Stimulated activated CD8-positive, alpha-beta memory T cell treated with anti-CD3 and anti-CD28 coated beads, Interleukin-7, amount 100 ng/mL, for 4 hours (primary cell): ENCODE results near the gene STAC.
"Not testable (repeated sequence)": the region's sequence is repeated elsewhere in the genome, so short reads cannot be mapped to it uniquely, and the experiment has no call there.

Experiments used
- DNase-seq, 2 donors: peaks; one replicate each; pipeline ENCODE4 v3.0.0-alpha.2; 2020; ENCODE audit warnings: low read depth in 2 of 2

Gene STAC

DNA sequence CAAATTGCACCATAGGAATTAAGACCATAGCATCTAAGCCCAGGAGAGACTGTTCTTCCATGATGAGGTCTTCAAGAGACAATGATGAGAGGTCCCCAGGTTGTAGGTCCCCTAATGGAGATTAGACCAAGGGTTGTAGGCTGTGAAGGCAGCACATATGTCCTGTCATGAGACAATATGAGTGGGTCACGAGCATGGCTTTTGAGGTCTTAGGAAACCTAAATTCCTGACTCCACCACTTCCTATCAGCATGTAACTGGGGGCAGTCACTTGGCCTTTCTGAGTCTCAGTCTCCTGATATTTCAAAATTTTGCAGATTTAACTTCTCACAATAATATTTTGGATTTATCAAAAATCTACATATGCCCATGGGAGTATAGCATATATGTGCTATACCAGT lies 31.3 kb downstream of the STAC start:
- DNase-seq = no peak

DNA sequence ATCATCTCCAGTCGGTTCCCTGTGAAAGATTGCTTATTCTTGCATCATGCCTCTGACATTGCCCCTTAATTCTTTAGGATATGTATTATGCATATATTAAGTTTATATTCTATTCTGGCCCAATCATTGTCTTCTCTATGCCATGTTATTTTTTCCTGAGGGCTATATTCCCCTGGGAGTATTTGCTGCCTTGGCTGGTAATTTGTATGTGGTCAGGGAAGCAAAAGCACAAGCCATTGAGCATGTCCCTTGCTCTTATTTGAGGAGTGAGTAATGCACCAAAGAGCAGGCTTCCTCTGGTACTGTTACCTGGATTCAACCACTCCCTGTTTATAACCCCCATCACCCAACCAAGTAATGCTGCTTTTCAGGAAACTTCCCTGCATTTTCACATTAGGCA lies 36.3 kb downstream of the STAC start:
- no peak for DNase-seq

DNA sequence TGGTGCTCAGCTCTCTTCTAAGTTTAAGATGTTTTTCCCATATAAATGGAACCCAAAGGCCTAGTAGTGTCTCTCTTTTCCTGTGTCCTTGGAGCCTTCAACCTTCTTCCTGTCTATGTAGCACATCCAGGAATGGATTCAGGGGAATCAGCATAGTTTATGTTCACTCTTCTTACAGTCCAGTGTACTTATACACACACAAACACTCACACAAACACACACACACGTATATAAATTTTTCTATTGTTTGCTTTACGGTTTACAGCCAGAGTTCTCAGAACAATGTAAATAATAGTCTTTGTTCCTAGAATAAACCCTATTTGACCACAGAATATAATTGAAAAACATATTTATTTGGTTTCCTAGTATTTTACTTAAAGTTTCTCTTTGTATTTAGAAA lies 36.9 kb downstream of the STAC start:
- DNase-seq = no peak

DNA sequence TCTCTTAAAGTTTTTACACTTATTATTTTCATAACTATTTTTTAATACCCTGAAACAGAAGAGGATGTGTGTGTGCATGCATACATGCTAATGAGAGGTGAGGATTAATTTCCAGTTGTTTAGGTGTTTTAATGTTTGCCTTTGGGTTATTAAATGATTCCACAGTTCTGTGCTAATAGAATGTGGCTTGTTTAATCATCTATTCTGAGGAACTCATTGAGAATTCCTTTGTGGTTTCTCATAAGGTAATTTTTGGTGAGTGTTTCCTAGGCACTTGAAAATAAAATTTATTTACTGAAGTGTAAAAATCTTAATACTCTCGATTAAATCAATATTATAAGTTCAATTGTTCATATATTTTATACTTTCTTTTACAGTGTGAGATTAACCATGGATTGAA lies 38.0 kb downstream of the STAC start:
- DNase-seq = no peak

DNA sequence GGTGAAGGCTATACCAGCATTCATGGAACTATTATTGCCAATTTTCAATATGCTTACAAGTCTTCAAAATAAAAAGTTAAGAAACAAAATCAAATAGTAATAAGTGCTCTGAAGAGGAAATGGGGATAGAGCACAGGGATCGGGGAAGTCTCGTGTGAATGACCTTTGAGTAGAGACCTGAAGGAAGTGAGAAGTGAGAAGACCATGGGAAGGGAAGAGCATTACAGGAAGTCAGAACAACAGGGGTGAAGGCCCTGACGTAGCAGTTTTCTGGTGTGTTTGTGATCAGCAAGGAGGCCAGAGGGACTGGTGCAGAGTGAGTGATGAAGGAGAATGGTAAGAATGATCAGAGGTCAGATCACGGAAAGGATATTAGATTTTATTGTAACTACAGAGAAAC lies 48.1 kb downstream of the STAC start:
- no peak for DNase-seq

DNA sequence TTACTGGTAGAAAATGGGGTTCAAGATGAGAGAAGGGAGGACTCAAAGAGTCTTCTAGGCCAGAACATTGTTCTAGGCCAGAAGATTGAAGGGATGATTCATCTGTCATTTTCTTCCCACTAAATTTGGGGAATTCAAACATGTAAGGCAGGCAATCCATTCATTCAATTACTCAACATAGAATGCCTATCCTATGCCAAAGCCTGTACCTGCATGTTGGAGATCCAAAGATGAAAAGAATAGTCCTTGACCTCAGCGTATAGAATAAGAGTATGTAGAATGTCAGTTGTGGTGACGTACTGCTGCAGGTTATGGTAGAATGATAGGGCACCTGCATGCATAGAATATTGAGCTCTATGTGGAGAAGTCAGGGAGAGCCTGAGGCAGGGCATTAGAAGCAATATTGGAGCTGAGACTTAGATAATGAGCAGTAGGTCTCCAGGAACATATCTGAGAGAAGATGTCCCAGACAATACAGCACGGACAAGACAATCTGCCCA lies 49.7 kb downstream of the STAC start:
- DNase-seq = no peak

DNA sequence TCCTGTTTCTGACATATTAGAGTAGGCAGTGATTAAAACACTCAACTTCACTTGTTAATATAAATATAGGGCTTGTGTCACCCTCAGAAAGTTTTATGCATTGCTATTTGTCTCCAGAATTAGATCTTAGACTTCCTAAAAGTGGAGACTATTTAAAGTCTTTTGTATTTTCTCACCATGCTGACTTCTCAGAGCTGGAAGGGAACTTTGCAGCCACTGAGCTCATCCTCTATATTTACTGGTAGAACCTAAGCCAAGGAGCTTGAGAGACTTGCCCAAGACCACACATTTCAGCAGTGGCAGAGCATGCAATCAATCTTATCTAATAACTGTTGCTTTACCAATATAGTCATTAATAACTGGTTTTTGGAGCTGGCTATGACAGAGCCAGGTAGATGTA lies 53.2 kb downstream of the STAC start:
- no peak for DNase-seq

DNA sequence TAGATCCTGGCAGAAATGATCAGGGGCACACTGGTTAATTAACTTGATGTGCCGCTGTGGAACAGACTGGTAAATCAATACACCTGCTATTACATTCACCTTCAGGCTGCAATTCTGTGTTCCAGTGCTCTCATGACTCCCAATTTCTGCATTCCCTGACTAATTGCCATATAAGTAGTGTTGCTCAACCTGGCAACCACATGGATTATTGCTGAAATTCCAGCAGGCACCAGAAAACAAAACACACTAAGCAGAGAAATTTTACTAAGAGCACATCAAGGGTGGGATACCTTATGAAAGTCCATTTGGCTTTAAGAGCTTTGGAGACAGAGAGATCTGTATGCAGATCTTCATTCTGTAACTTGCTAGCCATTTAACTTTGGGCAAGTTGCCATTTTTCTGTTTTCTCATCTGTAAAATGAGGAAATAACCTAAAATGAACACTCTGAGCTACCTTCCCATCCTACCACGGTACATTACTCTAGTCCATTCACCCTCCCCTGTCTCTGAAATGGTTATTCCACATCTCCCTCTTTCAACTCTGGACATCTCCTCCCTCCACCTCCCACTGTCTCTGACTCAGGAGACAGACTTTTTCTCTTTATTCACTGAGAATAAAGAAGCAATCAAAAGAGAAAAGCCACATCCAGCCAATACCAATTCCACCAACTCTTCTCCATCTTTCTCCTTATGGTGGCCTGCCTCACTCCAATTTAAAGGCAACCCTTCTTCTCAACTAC lies 54.6 kb downstream of the STAC start:
- no peak for DNase-seq

DNA sequence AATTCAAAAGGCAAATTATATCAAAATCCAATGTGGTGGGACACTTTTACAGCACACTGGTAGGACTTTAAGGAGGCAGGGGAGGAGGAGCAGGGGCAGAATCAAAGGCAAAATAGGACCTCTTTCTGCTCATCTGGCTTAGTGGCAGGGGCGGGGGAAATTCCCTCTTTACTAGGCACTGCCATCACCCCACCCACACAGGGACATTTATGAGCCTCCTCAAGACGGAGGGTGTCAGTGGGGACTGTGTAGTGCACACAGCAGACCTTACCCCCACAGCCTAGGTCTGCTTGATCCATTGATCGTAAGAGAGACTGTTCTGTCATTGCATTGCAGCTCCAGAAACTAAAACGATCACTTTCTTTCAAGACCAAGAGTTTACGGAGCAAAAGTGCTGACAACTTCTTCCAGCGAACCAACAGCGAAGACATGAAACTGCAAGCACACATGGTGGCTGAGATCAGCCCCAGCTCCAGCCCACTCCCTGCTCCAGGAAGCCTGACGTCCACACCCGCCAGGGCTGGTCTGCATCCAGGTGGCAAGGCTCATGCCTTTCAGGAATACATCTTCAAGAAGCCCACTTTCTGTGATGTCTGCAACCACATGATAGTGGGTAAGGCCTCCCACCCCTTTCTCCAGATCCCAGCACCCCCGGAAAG lies 62.9 kb downstream of the STAC start:
- no peak for DNase-seq

DNA sequence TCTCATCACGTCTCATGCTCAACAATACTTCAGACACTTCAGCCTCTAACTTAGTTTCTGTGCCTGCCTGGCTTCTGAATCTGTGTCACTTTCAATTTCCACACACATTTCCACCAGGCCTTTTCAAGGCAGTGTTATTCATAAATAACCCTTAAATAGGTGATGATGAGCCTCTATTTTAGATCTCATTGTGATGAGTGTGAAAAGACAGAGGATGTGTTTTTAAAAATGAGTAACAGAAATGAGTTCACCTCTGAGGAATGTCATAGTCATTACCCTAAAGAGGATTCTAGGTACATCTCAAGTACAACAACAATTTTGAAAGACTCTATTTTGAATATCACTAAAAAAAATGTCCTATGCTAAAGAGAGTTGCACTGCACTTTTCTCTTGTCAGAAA lies 64.6 kb downstream of the STAC start:
- DNase-seq = no peak

DNA sequence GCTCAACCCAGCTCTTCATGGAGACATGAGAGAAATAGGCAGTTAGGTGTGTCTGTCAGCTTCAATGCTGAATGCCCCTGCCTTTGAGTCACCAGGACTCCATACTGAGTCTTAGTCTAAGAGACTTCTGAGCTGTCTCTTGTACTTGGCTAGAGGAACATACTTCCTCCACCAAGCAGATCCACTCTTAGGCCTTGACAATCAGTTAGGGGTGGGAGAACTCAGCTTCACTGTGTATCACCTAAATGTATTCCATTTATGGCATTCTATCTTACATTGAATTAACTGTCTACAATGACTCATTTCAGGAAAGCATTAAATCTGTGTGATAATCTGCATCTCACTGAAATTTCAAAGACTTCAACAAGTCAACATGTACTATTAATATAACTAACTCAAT lies 66.0 kb downstream of the STAC start:
- no peak for DNase-seq

DNA sequence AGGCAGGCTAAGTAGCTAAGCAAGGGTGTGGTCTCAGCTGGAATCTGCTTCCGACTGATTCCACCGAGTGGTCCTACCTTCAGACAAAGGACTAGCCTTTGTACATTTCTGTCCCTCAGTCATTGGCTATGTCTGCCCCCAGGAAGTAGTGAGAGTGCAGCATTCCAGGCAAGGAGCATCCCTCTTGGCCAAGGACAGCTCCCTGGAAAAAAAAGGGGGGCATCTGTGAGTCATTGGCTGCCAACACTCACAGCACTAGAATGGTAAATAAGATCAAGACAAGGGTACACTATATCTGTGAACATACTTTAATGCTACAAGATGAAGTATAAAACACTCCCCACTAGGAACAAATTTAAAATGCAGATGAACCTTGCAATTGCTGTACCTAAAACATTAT lies 66.8 kb downstream of the STAC start:
- DNase-seq = no peak

DNA sequence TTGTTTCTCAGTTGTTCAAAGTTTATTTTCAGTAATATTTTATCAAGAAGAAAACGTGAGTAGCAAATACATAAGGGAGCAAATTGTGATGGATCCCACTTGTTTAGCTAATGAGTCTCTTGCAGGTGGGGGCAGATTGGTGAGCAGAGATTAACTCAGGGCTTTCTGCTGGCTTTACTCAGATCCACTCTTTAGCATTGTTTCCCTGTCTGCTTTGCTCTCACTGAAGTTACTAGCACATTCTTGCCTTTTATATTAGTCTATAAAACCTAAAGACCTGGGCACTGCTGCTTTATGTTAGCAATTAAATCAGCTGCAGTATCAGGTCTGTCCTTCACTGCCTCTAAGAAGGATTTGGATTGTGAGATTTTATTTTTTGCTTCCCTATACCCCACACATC lies 71.5 kb downstream of the STAC start:
- no peak for DNase-seq

DNA sequence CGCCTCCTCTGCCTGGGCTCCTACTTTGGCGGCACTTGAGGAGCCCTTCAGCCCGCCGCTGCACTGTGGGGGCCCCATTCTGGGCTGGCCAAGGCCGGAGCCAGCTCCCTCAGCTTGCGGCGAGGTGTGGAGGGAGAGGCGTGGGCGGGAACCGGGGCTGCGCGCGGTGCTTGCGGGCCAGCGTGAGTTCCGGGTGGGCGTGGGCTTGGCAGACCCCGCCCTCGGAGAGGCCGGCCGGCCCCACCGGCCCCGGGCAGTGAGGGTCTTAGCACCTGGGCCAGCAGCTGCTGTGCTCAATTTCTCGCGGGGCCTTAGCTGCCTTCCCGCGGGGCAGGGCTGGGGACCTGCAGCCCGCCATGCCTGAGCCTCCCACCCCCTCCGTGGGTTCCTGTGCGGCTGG lies 72.9 kb downstream of the STAC start:
- not testable (repeated sequence) for DNase-seq

DNA sequence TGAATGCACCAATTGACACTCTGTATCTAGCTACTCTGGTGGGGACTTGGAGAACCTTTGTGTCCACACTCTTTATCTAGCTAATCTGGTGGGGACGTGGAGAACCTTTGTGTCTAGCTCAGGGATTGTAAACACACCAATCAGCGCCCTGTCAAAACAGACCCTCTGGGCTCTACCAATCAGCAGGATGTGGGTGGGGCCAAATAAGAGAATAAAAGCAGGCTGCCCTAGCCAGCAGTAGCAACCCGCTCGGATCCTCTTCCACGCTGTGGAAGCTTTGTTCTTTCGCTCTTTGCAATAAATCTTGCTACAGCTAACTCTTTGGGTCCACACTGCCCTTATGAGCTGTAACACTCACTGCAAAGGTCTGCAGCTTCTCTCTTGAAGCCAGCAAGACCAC lies 73.6 kb downstream of the STAC start:
- not testable (repeated sequence) for DNase-seq

DNA sequence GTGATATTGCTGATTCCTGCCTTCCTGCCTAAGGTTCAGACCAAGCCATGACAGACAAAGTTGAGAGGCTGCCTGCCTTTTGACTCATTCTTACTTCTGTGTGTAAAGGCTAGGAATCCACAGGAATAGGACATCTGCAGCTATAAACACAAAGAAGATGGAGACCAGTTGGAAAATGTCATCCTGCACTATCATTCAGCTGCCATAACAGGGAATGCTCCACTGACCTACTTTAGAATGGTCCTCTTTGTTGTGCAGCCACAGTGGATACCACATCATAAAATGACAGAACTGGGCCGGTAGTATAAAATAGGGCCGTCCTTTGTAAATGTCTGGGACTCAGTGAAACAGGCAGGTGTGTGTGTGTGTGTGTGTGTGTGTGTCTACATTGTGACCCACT lies 75.1 kb downstream of the STAC start:
- DNase-seq = no peak

DNA sequence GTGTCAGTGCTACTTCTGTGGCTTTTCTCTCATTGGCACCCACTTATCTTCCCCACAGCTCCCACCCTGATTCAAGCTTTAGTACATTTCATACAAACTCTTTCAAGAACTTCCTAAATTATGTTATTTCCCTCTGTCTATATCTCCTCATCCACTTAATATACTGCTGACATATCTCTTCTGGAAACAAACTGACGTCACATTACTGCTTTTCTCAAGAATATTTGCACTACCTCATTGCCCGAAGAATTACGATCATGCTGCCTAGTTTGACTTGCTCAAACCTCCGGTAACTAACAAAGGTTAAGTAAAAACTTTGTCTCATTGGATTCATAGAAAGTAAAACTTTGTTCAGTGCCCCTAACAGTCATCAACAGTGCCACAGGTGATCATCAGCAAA lies 76.5 kb downstream of the STAC start:
- no peak for DNase-seq

DNA sequence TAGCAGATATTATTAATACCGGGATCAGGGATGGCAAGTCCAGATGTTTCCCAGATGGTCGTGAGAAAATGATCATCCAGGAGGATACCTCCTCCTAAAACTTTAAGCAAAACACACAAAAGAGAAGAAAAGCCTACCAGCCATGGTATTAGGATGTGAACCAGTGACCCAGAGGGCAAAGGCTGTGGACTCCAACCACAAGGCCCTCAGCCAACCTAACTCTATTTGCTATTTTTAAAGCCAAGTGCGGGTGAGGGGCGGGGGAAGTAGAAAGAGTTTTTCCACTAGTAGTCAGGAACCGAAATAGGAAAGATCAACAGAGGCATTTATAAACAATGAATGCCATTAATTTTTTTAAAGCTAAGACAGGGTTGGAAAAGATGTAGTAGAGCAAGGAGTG lies 77.4 kb downstream of the STAC start:
- DNase-seq = no peak

DNA sequence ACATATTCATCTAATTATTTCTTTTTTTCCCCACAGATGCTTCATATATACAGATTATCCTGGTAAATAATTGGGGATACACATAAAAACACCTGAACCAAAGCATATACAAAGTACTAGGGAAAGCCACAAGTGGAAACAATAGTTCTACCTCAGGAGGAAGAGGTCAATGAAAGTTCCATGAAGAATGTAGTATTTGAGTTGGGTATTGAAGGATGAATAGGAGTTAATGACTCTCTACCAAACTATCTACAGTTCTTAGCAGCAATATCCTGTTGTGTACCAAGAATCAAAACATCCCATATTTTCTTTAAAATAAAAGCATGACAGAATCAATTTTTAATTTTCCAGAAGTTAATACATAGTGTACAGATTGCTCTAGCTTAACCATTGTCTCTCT lies 78.9 kb downstream of the STAC start:
- DNase-seq = no peak

DNA sequence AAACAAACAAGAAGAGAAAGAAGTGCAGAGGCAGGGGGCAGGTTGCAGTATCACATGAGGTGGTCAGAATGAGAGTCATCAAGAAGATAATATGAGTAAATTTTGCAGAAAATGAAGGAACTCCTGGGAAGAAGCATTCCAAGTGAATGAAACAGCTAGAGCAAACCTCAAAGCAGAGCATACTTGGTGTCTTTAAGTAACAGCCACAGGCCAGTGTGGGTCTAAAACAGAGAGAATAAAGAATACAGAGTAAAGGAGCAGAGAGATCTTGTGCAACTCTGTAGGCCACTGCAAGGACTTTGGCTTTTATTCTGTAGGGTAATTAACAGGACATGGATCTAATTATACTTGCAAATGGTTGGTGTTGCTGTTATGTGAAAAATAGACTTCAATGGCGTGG lies 81.3 kb downstream of the STAC start:
- no peak for DNase-seq

DNA sequence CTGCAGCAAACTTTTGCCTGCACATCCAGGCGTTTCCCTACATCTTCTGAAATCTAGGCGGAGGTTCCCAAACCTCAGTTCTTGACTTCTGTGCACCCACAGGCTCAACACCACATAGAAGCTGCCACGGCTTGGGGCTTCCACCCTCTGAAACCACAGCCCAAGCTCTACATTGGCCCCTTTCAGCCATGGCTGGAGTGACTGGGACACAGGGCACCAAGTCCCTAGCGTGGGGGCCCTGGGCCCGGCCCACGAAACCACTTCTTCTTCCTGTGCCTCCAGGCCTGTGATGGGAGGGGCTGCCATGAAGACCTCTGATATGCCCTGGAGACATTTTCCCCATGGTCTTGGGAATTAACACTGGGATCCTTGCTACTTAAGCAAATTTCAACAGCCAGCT lies 91.7 kb downstream of the STAC start:
- DNase-seq = not testable (repeated sequence)

DNA sequence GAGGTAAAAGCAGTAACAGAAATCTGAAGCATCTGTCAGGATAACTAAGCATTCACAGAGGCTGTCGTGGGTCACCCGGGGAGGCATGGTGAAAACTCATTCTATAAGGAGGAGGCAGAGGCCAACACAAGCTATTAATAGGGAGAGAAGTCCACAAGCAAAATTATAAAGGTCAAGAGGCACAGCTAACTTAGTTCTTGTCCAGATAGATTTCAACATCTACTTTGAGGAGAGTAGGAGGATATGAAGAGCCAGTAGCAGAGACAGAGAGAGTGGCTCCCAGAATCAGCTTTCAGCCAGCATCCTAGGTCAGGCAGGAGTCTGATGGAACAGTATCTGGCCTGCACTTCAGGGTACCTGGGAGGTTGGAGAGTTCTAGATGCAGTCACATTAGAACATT lies 95.3 kb downstream of the STAC start:
- DNase-seq = no peak

DNA sequence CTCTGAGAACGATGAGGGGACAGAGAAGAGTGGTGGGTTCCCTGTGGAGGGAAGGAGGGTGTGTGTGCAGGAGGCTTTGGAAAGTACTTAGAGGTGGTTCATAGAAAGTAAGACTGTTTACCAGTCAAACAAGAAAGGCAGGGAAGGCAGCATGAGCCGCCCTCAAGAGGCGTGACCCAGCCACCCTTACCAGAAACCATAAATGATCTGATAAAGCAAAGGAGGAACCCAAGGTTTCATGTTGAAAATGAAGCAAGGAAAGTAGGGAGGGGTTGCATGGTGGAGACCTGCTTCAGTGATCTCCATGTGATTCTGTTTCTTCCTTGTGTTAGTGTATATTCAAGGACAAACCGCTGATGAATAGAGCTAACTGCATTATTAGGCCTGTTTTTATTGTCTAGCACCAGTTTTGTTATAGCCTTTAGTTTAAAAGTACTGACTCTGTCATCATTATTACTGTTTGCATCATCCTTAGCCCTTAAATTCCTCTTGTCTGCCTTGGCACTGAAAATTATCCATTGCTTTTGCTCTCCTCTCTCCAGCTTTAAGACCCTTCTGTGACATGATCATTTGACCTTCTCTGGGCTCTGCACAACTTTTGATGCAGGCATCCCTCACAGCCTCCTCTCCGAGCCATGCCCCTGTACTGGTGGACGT lies 96.1 kb downstream of the STAC start:
- no peak for DNase-seq
